CD4-positive, alpha-beta T cell treated with Interleukin-17A for 1 hour (primary cell): ENCODE data around the gene PLEKHA5.
A peak's percentile ranks its signal among the peaks of the same experiment; 100 is the strongest.

Source experiments
- DNase-seq: peaks from one replicate; pipeline ENCODE4 v3.0.0-alpha.2; 2020

Gene PLEKHA5

DNA sequence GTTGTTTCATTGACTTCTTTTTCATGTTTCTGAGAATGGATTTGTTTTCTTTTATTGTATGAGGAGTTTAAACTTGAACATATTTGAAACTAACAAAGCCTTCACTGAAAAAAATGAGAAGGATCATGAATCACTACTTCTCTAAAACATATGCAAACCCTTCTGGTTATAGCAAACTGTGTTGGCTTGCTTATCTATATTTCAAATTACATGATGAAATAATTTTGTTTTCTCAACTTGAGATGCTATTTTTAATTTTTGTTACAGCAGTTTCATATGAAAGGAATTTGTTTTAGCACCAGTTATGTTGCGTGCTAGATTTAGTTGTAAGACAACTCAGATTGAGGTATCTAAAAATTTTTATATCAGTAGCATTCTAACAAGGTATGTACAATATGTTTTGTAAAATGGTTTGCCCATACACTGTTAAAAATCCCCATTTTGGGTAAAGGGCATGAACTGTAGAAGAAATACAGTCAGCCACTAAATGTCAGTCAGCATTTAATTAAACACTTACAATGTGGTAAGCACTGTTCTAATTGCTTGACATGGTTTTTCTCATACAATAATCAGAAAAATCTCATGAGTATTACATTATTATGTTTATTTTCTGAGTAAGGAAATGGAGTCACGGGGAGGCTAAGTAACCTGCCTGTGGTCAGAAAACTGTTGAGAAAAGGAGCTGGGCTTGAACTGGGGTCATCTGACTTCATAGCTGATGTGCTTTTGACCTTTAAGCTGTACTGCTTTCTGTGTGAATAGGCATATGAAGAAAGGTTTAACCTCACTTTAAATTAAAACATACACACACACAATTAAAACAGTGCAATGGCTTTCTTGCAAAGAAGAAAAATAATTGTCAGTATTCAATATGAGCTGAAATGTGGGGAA, 105.7 kb downstream of the PLEKHA5 start:
- DNase-seq = no peak

DNA sequence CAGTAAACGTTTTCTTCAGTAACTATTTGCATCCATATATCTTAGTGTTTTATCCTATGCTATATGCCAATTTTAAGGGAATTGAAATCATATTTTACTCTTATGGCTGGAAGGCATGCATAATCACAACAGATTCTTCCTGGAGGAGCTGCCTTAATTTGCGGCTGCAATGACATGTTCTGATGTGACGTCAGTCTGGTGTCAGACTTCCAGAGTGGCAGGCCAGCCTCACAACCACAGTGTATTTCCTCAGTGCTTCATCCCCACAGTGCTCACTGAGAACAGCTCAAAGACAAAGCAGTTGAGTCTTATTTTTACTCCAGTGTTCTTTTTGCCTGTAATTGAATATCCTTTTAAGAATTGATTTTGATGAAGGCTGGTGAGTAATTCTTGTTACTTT, 107.1 kb downstream of the PLEKHA5 start:
- no peak for DNase-seq

DNA sequence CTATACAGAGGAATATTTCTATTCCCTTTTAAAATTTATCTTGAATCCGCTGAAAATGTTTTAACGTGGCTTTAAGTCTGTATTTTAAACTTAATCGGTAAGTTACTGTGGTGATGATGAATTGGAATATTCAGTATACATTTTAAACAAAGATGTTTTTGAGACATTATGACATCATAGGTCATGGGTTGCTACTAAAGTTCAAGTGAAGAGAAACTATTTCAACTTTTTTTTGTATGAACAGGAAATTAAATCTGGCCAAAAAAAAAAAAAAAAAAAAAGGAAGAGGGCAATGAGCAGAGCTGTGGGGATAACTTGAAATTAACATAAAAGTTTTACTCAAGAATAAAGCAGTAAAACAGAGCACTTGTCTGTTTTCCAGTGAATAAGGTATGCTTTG, 109.0 kb downstream of the PLEKHA5 start:
- DNase-seq = no peak

DNA sequence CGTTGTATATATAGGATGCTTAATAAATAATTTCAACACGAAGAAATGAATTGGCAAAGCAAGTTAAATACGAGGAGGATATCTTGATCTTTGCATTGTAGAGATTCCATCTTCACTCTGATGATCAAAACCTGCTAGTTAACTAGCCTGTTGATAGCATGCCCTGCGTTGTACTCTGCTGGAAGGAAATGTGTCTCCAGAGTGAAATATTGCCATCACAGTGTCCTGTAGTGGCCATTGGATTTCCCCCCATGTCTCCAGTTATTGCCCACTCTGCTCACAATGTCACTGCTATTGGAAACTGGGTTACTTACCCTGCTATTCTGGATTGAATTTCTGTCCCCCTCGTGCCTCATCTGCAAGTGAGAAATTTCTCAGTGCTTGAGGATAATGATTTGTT, 109.6 kb downstream of the PLEKHA5 start:
- no peak for DNase-seq

DNA sequence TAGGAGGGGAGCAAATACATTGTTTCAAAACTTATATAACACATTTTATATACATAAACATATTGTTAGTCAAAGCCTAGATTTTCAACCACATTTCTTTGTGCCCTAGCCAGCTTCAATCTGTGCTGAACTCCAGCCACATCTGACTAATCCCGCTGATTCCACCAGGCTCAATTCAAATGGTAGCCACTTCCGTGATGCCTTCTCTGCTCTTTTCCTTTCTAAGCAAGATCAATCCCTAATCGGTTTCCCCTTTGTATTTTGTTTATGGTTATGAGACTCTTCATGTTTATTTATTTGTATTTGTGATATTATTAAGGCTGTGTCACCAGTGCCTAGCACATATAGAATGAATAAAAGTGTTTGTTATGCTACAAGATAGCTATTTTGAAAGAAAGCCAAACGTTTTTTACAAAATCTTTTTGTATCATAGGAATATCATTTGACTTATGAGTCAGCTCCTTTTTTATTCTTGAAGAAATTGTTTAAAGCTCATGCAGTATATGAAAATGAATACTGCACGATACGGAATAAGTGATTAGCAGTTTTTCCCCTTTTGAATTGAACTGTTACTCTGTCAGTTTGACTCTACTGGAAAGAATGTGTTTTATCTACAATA, 110.2 kb downstream of the PLEKHA5 start:
- no peak for DNase-seq

DNA sequence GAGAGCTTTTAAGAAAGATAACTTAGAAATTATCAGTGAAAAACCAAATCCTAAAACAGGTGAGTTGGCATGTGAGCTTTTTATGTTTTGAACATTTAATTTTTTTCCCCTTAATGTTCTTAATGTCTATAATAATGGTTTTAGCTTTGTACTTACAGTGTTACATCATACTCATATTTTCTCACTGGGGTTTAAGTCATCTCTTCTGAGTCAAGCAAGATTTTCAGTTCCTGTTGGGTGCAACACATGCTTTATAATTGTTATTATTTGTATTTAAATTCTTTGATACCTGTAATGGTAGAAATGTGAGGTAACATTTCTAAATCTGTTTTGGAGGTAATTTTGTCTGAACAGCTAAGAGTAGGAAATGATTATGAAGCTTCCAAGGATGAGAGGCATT, 113.0 kb downstream of the PLEKHA5 start:
- no peak for DNase-seq

DNA sequence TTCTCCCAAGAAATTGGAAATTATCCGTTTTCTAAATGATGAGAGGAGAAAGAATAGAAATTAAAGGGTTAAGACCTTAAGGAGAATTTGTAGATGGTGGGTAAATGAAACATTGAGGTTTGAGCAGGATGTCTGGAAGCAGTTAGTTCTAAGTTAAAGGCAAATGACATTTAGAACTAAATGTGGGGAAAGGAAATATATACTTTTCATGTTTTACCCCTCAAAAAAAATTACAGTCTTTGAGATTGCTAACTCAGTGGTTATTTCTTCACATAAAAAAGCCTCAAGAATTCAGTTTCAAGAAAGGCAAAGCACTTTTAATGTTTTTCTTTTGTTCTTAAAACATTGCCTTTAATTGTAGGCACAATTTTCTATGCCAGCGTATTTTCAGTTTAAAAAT, 114.0 kb downstream of the PLEKHA5 start:
- DNase-seq = no peak

DNA sequence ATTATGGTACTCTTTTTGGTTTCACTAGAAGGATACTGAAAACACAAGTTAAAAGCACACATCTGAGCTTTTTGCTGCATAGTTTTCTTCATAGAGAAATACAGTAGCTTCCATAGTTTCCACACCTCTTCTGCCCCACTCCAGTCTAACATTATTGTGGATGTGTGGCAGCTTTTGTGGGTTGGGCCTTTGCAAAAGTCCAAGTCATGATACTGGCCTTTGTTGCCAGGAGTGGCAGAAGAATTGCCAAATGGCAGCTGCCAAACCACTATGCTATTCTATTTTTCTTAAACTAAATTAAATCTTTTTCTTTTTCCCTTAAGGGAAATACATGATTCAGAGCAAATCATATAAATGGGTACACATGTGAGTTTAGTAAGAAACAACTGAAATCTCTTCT, 114.8 kb downstream of the PLEKHA5 start:
- DNase-seq = no peak

DNA sequence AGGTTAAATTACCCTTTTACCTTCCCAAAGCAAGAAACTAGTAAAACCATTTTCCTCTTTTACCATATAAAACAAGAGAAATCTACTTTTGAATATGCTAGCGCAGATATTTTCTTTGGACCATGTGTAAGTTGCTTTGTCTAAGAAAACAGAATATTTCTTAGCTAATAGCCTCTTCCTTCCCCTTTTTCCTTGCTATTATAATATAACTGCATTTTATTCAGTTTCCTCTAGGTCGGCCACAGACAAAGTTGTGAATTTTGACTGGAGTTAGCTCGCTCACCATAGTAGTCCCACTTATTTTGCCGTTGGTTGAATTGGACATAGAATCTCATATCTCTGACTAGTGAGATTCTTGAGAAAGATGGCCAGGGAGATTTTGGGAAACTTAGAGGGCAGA, 115.6 kb downstream of the PLEKHA5 start:
- DNase-seq = no peak

DNA sequence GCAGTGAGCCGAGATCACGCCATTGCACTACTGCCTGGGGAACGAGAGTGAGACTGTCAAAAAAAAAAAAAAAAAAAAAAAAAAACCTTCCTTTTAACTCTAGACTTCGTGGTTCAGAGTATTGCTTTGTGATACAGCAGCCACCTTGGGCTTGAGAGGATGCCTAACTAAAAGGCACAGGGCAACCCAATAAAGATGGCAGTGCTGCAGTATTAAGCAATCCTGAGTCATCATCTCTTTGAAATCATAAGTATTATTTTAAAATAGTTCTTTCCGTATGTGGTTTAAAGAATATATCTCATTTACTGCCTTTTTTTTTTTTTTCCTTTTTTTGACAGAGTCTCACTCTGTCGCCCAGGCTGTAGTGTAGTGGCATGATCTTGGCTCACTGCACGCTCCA, 116.1 kb downstream of the PLEKHA5 start:
- DNase-seq = no peak

DNA sequence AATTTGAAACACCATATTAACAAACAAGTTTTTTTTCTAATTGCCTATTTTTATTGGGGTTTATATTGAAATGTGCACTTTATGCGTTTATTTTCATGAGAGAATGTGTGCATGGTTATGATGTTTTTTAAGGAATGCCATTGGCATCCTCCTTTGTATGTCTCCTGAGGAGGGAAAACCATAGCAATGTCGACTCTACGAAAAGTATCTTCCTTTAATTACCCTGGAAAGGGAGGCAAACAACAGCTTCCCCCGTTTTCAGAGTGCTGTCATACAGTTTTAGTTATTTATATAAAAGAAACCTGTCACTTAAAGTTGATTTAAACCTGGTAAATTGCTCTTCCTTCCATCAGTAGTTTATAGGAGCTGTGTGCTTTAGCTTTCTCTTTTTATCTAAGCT, 117.4 kb downstream of the PLEKHA5 start:
- DNase-seq = no peak

DNA sequence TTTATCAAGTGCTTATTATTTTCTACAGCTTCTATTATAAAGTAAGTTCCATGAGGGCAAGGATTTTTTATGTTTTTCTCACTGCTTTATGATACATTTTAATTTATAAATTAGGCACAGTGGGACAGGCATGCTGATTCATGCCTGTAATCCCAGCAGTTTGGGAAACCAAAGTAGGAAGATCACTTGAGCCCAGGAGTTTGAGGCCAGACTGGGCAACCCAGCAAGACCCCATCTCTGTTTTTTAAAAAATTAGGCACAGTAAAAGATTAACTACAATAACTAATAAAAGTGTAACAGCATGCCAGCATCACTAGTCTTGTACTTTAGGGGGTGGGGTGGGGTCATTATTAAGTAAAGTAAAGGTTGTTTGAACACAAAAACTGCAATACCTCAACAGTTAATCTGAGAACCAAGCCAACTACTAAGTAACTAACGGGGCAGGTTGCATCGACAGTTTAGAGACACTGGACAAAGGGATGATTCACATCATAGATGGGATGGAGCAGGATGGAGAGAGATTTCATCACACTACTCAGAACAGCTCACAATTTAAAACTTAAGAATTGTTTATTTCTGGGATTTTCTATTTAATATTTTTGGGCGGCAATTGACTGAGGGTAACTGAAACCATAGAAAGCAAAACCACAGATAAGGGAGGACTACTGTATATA, 119.5 kb downstream of the PLEKHA5 start:
- no peak for DNase-seq

DNA sequence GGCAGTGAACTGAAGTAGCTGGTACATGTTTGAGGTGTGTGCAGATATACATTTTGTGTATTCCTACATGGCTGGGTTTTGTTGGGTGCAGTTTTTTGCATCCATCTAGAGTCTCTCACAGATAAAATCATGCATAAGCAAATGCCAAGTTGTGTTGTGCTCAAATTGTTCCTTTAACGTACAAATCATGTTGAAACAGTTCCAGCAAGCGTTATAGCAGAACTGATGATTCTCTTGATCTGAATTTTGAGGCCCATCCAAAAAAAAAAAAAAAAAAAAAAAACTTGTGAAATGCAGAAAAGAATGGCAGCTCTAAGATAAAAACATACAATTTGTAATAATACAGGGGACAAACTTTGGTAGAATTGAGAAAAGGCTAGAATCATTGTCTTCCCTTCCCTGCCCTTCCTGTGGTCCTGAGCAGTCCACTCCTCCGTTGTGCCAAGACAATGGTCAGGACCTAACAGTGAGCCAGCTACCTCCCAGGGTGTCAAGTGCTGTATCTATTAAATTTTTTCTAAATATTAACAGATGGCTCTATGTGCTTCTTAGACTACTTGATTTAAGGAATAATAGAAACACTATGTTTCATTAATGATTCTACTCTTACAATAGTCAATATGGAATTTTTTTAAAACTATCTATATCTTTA, 122.1 kb downstream of the PLEKHA5 start:
- no peak for DNase-seq

DNA sequence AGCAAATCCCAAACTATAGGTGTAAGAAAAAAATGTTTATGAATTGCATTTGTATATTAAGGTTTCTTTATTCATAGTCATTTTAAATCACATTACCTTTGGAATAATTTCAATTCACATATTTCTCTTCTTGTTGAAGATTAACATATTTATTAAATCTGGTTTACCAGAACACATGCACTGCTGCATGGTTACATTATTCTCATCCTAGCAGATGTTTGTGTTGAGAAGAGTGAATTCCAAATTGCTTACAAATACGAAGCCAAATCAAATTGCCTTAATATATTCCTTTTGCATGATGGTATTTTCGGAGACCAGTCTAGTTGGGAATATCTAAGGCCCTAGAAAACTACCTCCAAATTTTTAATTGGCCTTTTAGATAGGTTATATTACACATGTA, 130.6 kb downstream of the PLEKHA5 start:
- no peak for DNase-seq

DNA sequence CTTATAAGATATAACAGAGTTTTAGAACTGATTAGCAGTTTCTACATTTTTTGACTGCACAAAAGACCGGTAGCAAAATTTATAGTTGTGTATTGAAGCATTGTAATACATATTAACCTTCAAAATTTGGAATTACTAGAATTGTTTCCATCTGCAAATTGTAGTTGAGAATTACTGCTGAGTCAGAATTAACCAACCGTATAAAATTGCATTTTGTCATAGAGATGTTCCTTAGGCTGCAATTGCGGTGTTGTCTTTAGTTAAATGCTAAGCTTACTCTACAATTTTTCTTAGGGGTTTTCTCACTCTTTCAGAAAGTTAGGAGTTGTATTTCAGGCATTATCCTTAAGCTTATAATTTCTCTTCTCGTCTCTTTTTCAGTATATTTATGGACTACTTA, 132.2 kb downstream of the PLEKHA5 start:
- no peak for DNase-seq

DNA sequence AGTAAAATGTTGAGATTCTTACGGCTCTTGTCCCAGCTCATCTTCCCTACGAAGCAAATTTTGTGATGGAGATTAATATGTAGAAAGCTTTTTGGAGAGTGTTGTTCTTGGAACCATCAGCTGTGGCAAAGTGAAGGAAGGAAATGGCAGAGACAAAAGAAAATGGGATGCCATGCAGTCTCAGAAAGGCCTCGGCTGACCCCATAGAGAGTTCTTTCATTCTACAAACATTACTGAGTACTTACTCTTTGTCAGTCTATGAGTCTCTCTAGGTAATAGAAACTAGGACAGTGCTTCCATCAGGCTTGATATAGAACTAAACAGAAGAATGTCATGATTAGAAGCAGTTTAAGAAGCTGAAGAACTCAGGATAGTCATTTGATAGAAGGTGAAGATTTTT, 134.1 kb downstream of the PLEKHA5 start:
- DNase-seq = no peak

DNA sequence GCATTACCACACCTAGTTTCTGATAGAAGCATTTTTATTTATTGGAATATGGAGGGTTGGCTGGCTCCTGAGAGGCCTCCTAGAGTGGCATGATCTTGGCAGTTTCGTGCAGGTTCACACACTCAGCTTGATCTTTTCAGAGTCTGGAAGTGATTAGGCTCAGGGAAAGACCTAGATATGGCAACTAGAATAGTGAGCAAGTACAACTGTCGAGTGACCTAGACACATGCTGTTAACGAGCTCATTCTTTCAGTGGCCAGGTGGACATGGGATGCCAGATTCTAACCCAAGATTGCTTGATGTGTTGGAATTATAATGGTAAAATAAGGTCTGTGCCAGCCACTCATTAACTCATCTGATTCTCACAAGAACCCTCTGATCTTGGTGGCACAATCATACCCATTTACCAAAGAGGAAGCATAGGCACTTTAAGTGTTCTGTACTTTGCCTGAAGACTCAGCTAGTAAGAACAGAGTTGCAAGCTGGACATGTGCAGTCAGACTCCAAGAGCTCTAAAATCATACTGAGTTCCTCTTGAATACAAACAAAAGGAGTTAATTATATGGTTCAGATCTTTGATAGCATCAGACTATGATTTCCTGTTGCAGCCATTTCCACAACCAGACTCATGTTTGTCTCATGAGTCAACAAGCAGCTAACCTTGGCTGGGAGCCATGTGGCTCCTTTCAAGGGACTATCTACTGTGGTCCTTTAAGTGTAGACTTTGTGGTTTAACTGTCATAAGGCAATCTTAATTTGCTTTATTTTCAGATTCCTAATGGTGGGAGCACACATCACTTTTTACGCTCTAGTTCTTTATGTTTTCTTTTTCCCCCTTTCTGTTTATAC, 144.2 kb downstream of the PLEKHA5 start:
- peak; percentile 61 for DNase-seq

DNA sequence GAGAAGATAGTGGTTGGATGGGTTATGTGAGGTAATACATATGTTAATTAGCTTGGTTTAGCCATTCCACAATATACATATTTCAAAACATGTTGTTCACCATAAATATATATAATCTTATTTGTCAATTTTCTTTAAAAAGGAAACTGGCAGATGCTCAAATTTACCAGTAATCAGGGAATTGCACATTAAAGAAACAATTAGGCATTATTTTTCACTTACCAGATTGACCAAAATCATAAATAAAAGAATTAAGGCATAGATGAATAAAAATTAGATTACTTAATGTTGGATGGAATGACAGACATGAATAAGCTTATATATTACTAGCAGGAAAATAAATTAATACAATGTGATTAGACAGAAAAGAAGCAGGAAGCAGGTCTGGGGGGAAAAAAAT, 147.2 kb downstream of the PLEKHA5 start:
- DNase-seq = no peak

DNA sequence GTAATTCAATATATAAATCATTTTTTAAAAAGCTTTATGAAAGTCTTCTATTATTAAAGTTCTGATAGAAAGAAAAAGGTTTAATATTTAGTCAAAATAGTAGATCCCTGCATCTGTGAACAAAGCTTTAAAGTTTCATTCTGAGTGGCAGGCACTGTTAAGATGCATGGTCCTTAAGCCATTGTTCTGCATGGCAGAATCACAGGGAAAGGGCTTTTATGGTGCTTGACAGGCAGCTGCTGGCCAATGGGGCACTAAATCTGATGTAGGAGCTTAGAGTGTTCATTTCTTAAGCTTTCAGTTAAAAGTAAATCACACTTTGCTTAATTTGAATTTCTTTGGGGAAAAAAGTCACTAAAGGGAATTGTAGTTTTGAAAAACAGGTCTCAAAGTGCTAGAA, 148.2 kb downstream of the PLEKHA5 start:
- DNase-seq = no peak

DNA sequence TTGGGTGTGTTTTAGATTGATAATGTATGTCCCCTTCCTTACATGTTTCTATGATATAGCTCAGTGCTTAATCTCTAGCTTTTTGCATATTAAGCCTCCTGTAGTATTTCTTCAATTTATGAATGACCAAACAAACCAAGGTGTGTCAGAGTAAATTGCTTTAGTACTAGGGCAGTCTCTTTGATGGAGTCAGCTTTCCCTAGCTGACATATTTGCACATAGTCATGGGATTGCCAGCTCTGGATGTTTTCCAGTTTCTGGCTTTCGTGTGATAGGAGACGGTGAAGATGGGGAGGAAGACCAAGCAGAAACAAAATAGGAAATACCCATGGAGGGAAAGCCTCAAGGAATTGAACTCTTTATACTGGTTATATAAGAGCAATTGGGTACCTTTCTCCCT, 148.9 kb downstream of the PLEKHA5 start:
- no peak for DNase-seq

DNA sequence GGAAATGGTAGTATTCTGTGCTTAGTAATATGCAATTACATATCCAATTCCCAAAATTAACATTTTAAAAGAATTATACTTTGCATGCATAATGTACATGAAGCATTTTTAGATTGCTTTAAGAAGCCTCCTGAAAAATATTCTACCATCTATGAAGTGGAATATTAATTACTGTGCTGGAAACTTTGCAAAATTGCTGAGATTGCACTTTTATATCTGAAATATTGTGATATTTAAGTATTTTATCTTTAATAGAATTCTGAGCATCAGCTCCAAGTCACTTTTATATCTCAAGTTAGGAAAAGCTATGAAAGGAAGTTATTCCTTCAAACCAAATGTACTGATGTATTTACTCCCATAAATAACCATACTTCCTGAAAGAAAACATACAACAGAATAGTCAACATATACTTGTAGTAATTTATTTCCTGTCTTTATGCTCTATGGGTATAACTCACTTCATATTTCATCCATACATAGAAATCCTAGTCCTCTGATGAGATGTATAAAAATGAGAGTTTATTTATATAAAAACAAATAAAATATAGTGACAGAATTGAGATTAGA, 152.7 kb downstream of the PLEKHA5 start:
- no peak for DNase-seq

DNA sequence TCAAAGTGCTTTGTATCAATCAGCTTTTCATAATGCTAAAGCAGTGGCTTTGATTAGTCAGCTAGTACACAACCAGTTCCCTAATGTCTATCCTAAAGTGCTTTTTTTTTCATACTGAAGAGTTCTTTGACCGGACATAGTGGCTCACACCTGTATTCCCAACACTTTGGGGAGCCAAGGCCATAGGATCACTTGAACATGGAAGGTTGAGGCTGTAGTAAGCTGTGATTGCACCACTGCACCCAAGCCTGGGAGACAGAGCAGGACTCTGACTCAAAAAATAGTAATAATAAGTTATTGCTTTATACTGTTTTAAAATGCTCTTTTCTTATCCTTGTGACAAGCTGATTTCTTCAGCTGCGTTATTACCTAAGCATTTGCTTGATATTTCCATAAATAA, 155.1 kb downstream of the PLEKHA5 start:
- no peak for DNase-seq
